Measurements from ENCODE around the gene PRIMA1. TPM values are rescaled to one million over a fixed set of nuclear protein-coding genes. Genes with fewer than 3 reads are reported as not detected.

Gene PRIMA1
- total and polyA plus RNA-seq, 2 donors (not counting 1 experiment from before 2014, with no cell fraction given), result not detected

- Histone ChIP-seq H2AFZ (ENCODE audit: insufficient read depth, low read depth, low read length, poor library complexity, severe bottlenecking) (no peak overlapping the region), H3K4me2 (replicated peaks; ENCODE audit: low read depth, low read length, poor library complexity, severe bottlenecking) (no peak overlapping the region), H3K79me2 (ENCODE audit: control insufficient read depth, insufficient read depth, low read length) (no peaks in the 10 kb centered on the region), H4K20me1 (ENCODE audit: control insufficient read depth, insufficient read depth, low read length, poor library complexity, severe bottlenecking) (no peaks in the 10 kb centered on the region), H3K36me3 (replicated peaks in 1 of 2; ENCODE audit: control extremely low read depth in 1 of 2, control insufficient read depth in 1 of 2, extremely low read depth in 1 of 2, insufficient read depth in 2 of 2, low read length in 1 of 2) (no peaks in the 10 kb centered on the region), H3K9me3 (ENCODE audit: control extremely low read depth in 1 of 3, control insufficient read depth in 2 of 3, insufficient read depth in 1 of 3, low read length in 2 of 3) (no peaks in the 10 kb centered on the region), H3K4me3 (ENCODE audit: control extremely low read depth in 1 of 5, extremely low read depth in 1 of 5, insufficient read depth in 1 of 5, low read depth in 2 of 5, low read length in 4 of 5) (no peak overlapping the region), H3K4me1 (ENCODE audit: control insufficient read depth in 2 of 2, insufficient read depth in 2 of 2, low read length in 2 of 2) (no peaks in the 10 kb centered on the region), H3K9ac (ENCODE audit: low read length) (no peak overlapping the region), H3K27ac (ENCODE audit: low read length in 2 of 2) (no peak overlapping the region), H3K27me3 (replicated peaks in 1 of 4; ENCODE audit: control extremely low read depth in 1 of 4, control insufficient read depth in 3 of 4, insufficient read depth in 4 of 4, low read length in 3 of 4) (peaks cover 0 to 7% (median 0%) of the 10 kb centered on the region in 4 experiments)
- intact Hi-C loops (cut with micrococcal nuclease), result no loop called here
- no peaks in the 10 kb centered on the region for H3K9me3 Mint-ChIP-seq (ENCODE audit: insufficient read depth)
- WGBS (ENCODE audit: insufficient coverage), result 3% methylated on average over 14 of the region's 15 CpGs
- H3K27ac Mint-ChIP-seq, result no peak overlapping the region
- no peak overlapping the region for H3K4me3 Mint-ChIP-seq
- ATAC-seq (ENCODE audit: low read depth), result no peak
- no peak for DNase-seq
- no peak for TF ChIP-seq CTCF (IDR thresholded peaks at IDR 0.05)
- TF ChIP-seq EZH2 (IDR thresholded peaks at IDR 0.05; ENCODE audit: borderline replicate concordance, insufficient read depth, low read depth, low read length, poor library complexity, severe bottlenecking), result no peak
- peaks cover 22% of the 10 kb centered on the region for H3K27me3 Mint-ChIP-seq
- POLR2A ChIA-PET, result no interaction called here
- H3K4me1 Mint-ChIP-seq, result no peaks in the 10 kb centered on the region
- CTCF ChIA-PET, result no interaction called here
Measured at GRCh38 chr14:93759719-93760307, 28.5 kb downstream of the PRIMA1 start.

DNA sequence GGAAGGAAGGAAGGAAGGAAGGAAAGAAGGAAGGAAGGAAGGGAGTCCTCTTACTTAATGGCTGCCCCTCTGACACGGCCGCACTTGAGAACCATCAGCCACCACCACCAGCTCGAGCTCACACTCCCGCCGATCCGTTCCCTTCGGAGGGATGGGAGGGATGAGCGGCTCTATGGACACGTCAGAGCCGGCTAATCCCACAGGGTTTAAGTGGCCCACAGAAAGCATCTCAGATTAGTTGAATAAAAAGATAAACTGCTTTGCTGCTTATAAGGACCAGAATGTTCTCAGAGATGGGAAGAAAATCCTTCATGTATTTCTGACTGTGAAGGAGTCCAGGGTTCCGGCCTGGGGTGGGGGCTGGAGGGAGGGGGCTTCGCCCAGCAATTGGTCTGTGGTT is 31.1 kb downstream of the PRIMA1 start:
- no peaks in the 10 kb centered on the region for H3K4me1 ChIP-seq (ENCODE audit: control insufficient read depth in 2 of 2, insufficient read depth in 2 of 2, low read length in 2 of 2)
- no peaks in the 10 kb centered on the region for H3K79me2 ChIP-seq (ENCODE audit: control insufficient read depth, insufficient read depth, low read length)
- WGBS (ENCODE audit: insufficient coverage), result 86% methylated on average over 12 of the region's 12 CpGs
- peaks cover 17% of the 10 kb centered on the region for H3K27me3 Mint-ChIP-seq
- CTCF ChIA-PET, result no interaction called here
- H3K4me2 ChIP-seq (replicated peaks; ENCODE audit: low read depth, low read length, poor library complexity, severe bottlenecking), result no peak overlapping the region
- TF ChIP-seq CTCF (IDR thresholded peaks at IDR 0.05) (no peak), EZH2 (IDR thresholded peaks at IDR 0.05; ENCODE audit: borderline replicate concordance, insufficient read depth, low read depth, low read length, poor library complexity, severe bottlenecking) (no peak)
- no peak overlapping the region for H3K4me3 ChIP-seq (ENCODE audit: control extremely low read depth in 1 of 5, extremely low read depth in 1 of 5, insufficient read depth in 1 of 5, low read depth in 2 of 5, low read length in 4 of 5)
- no peak for DNase-seq
- no peaks in the 10 kb centered on the region for H3K9me3 Mint-ChIP-seq (ENCODE audit: insufficient read depth)
- no peaks in the 10 kb centered on the region for H3K9me3 ChIP-seq (ENCODE audit: control extremely low read depth in 1 of 3, control insufficient read depth in 2 of 3, insufficient read depth in 1 of 3, low read length in 2 of 3)
- no peak for ATAC-seq (ENCODE audit: low read depth)
- intact Hi-C loops (cut with micrococcal nuclease), result no loop called here
- H3K9ac ChIP-seq (ENCODE audit: low read length), result no peak overlapping the region
- H3K4me1 Mint-ChIP-seq, result no peaks in the 10 kb centered on the region
- H4K20me1 ChIP-seq (ENCODE audit: control insufficient read depth, insufficient read depth, low read length, poor library complexity, severe bottlenecking), result no peaks in the 10 kb centered on the region
- H3K27me3 ChIP-seq (replicated peaks in 1 of 4; ENCODE audit: control extremely low read depth in 1 of 4, control insufficient read depth in 3 of 4, insufficient read depth in 4 of 4, low read length in 3 of 4), result peaks cover 0 to 3% (median 0%) of the 10 kb centered on the region in 4 experiments
- H3K4me3 Mint-ChIP-seq, result no peak overlapping the region
- H2AFZ ChIP-seq (ENCODE audit: insufficient read depth, low read depth, low read length, poor library complexity, severe bottlenecking), result no peak overlapping the region
- no peak overlapping the region for H3K27ac ChIP-seq (ENCODE audit: low read length in 2 of 2)
- H3K36me3 ChIP-seq (replicated peaks in 1 of 2; ENCODE audit: control extremely low read depth in 1 of 2, control insufficient read depth in 1 of 2, extremely low read depth in 1 of 2, insufficient read depth in 2 of 2, low read length in 1 of 2), result no peaks in the 10 kb centered on the region
- POLR2A ChIA-PET, result no interaction called here
- H3K27ac Mint-ChIP-seq, result no peak overlapping the region
